Measurements from ENCODE around the gene RAD51C. TPM values are rescaled to one million over a fixed set of nuclear protein-coding genes. Genes with fewer than 3 reads are reported as not detected.

RAD51C gene
- total RNA-seq, 2 experiments from 2014 or later = 73.3 to 76.8 TPM

GRCh38 chr17:58691701-58692238 lies 632 bp upstream of the RAD51C start, which contains the start of gene TEX14:
TEX14 (minus strand) TSS chr17:58692045; CDS start chr17:58652001, 40,044 bp downstream.
- Mint-ChIP-seq H3K27me3 (no peaks in the 10 kb centered on the region), H3K9me3 (no peaks in the 10 kb centered on the region), H3K4me1 (ENCODE audit: low read depth) (peaks cover 23% of the 10 kb centered on the region), H3K36me3 (ENCODE audit: low read depth) (peaks cover 23% of the 10 kb centered on the region), H3K4me3 (peak within 1 kb of the TSS; percentile 86), H3K27ac (peak within 1 kb of the TSS; percentile 94)
- ChIA-PET CTCF (interaction anchor here (1.2 to 2.3 kb wide), 6 partner anchors 33 to 313 kb away, joined by 3 to 7 read pairs (median 4); partner anchors contain the start of genes HSF5 and MTMR4), POLR2A (interaction anchor here (1.2 to 6.4 kb wide), 8 partner anchors 10 to 416 kb away, joined by 3 to 78 read pairs (median 6); partner anchors contain the start of gene TRIM37)
- ATAC-seq = no peak
- DNase-seq = no peak
- intact Hi-C loops (cut with micrococcal nuclease) = no loop called here
- no peak for TF ChIP-seq CTCF (IDR thresholded peaks at IDR 0.05)

GRCh38 chr17:58693208-58693607 lies 806 bp downstream of the RAD51C start:
- H3K4me3 Mint-ChIP-seq = peak overlapping the region; percentile 86
- CTCF ChIA-PET = interaction anchor here (0.9 to 2.3 kb wide), 6 partner anchors 9 to 312 kb away, joined by 3 to 7 read pairs (median 4); partner anchors contain the start of genes HSF5 and MTMR4
- H3K27me3 Mint-ChIP-seq = no peaks in the 10 kb centered on the region
- TF ChIP-seq CTCF (IDR thresholded peaks at IDR 0.05) = no peak
- ATAC-seq (no peak), DNase-seq (no peak)
- peaks cover 23% of the 10 kb centered on the region for H3K36me3 Mint-ChIP-seq (ENCODE audit: low read depth)
- H3K4me1 Mint-ChIP-seq (ENCODE audit: low read depth) = peaks cover 23% of the 10 kb centered on the region
- intact Hi-C loops (cut with micrococcal nuclease) = no loop called here
- no peaks in the 10 kb centered on the region for H3K9me3 Mint-ChIP-seq
- POLR2A ChIA-PET = interaction anchor here (0.7 to 6.4 kb wide), 15 partner anchors 8 to 1207 kb away, joined by 3 to 78 read pairs (median 3); partner anchors contain the start of gene PPM1E
- peak overlapping the region; percentile 94 for H3K27ac Mint-ChIP-seq

- Mint-ChIP-seq H3K4me1 (ENCODE audit: low read depth) (peaks cover 23% of the 10 kb centered on the region), H3K4me3 (peak overlapping the region; percentile 86), H3K27ac (peak overlapping the region; percentile 94), H3K36me3 (ENCODE audit: low read depth) (peaks cover 23% of the 10 kb centered on the region), H3K27me3 (no peaks in the 10 kb centered on the region), H3K9me3 (no peaks in the 10 kb centered on the region)
- TF ChIP-seq CTCF (IDR thresholded peaks at IDR 0.05) = no peak
- POLR2A ChIA-PET = interaction anchor here (0.9 to 6.4 kb wide), 4 partner anchors 23 to 176 kb away, joined by 3 to 36 read pairs (median 6); no protein-coding TSS in a partner anchor
- intact Hi-C loops (cut with micrococcal nuclease) = no loop called here
- ATAC-seq (no peak), DNase-seq (no peak)
- CTCF ChIA-PET = interaction anchor here (2.3 kb wide), 1 partner anchor 311 kb away, joined by 7 read pairs; no protein-coding TSS in a partner anchor
Observed at GRCh38 chr17:58693751-58694150, 1.3 kb downstream of the RAD51C start.

- Mint-ChIP-seq H3K27me3 (no peaks in the 10 kb centered on the region), H3K4me3 (peak overlapping the region; percentile 86), H3K9me3 (no peaks in the 10 kb centered on the region), H3K4me1 (ENCODE audit: low read depth) (peaks cover 23% of the 10 kb centered on the region), H3K36me3 (ENCODE audit: low read depth) (peaks cover 23% of the 10 kb centered on the region), H3K27ac (no peak overlapping the region)
- ATAC-seq (no peak), DNase-seq (no peak)
- intact Hi-C loops (cut with micrococcal nuclease) = no loop called here
- ChIA-PET POLR2A (interaction anchor here (0.9 kb wide), 1 partner anchor 62 kb away, joined by 3 read pairs; no protein-coding TSS in a partner anchor), CTCF (interaction anchor here (2.3 kb wide), 1 partner anchor 311 kb away, joined by 7 read pairs; no protein-coding TSS in a partner anchor)
- no peak for TF ChIP-seq CTCF (IDR thresholded peaks at IDR 0.05)
Observed at GRCh38 chr17:58694302-58694701, 1.9 kb downstream of the RAD51C start.

GRCh38 chr17:58694826-58695225 lies 2.4 kb downstream of the RAD51C start:
- ATAC-seq (no peak), DNase-seq (no peak)
- ChIA-PET POLR2A (interaction anchor here (1.3 kb wide), 1 partner anchor 63 kb away, joined by 4 read pairs; no protein-coding TSS in a partner anchor), CTCF (no interaction called here)
- Mint-ChIP-seq H3K4me1 (ENCODE audit: low read depth) (peaks cover 23% of the 10 kb centered on the region), H3K36me3 (ENCODE audit: low read depth) (peaks cover 29% of the 10 kb centered on the region), H3K9me3 (no peaks in the 10 kb centered on the region), H3K27ac (no peak overlapping the region), H3K27me3 (no peaks in the 10 kb centered on the region), H3K4me3 (peak overlapping the region; percentile 50)
- intact Hi-C loops (cut with micrococcal nuclease) = no loop called here
- TF ChIP-seq CTCF (IDR thresholded peaks at IDR 0.05) = no peak
